DND-41 (cell line): ENCODE data around the gene TBC1D30.

ENCODE experiments used
- EZH2 ChIP-seq: IDR thresholded peaks from 3 replicates; pipeline ENCODE4 v1.6.1; 2012; ENCODE audit warnings: borderline replicate concordance, low read depth, mild to moderate bottlenecking, moderate library complexity, low read length, inconsistent platforms; ENCODE audit not compliant: severe bottlenecking
- TF ChIP-seq, protein P1 (sequence below): IDR thresholded peaks from 2 replicates; pipeline ENCODE4 v1.5.1; 2012; ENCODE audit warnings: borderline replicate concordance, low read length, moderate library complexity, mild to moderate bottlenecking; ENCODE audit not compliant: poor library complexity, severe bottlenecking; ENCODE audit errors: extremely low read depth

DNA sequence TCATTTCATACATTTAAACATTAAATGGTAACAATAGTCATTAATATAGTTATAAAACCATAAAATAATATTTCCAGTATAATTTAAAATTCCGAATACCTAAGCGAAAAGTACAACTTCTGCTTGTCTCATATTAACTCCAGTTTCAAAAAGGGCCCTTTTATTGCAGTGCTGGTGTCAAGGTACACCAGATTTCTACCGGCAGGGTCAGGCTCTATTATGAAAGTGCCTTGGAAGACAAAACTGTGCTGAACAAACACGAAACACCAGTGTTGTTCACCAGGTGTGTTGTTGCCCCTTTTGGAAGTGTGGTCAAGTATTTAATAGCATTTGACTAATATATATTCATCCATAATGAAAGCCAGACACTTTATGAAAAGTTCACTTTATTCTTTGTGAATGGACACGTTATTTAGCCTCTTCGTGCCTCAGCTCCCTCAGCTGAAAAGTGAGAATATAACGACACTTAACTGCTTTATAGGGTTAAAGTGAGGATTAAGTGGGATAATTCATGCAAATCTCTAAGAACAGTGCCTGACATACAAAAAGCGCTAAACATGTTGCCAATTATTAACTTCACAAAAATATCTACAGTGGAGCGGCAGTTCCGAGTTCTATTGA is 45.0 kb upstream of the TBC1D30 start:
- TF ChIP-seq, protein P1, sequence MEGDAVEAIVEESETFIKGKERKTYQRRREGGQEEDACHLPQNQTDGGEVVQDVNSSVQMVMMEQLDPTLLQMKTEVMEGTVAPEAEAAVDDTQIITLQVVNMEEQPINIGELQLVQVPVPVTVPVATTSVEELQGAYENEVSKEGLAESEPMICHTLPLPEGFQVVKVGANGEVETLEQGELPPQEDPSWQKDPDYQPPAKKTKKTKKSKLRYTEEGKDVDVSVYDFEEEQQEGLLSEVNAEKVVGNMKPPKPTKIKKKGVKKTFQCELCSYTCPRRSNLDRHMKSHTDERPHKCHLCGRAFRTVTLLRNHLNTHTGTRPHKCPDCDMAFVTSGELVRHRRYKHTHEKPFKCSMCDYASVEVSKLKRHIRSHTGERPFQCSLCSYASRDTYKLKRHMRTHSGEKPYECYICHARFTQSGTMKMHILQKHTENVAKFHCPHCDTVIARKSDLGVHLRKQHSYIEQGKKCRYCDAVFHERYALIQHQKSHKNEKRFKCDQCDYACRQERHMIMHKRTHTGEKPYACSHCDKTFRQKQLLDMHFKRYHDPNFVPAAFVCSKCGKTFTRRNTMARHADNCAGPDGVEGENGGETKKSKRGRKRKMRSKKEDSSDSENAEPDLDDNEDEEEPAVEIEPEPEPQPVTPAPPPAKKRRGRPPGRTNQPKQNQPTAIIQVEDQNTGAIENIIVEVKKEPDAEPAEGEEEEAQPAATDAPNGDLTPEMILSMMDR = no peak
- TF ChIP-seq EZH2 = no peak
